ENCODE data around the gene PDE1A.

DNA sequence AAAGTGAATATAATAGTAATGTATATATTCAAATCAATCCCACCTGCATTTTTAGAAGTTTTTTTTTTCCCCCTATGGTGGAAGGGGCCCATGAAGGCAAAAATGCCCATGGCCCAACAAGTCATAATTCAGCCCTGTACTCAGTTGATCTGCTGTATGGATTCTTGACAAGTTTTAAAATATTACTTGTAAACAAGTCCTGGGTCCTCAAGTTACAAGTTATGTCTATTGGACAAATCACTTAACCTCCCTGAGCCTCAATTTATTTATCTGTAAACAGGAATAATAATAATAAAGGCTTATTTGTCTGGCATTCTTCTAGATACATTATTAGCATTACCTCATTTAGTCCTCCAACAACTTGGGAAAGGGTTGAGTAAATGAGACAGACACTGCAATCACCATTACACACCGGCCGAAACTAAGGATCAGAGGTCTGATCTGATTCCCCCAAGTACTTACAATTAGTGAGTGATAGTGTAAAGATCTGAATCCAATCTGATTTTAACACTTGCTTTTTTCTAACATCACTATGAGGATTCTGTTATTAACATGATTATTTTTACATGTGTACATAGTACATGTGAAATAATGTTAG lies 66.1 kb downstream of the PDE1A start:
- TF ChIP-seq, protein P1, sequence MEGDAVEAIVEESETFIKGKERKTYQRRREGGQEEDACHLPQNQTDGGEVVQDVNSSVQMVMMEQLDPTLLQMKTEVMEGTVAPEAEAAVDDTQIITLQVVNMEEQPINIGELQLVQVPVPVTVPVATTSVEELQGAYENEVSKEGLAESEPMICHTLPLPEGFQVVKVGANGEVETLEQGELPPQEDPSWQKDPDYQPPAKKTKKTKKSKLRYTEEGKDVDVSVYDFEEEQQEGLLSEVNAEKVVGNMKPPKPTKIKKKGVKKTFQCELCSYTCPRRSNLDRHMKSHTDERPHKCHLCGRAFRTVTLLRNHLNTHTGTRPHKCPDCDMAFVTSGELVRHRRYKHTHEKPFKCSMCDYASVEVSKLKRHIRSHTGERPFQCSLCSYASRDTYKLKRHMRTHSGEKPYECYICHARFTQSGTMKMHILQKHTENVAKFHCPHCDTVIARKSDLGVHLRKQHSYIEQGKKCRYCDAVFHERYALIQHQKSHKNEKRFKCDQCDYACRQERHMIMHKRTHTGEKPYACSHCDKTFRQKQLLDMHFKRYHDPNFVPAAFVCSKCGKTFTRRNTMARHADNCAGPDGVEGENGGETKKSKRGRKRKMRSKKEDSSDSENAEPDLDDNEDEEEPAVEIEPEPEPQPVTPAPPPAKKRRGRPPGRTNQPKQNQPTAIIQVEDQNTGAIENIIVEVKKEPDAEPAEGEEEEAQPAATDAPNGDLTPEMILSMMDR (IDR thresholded peaks at IDR 0.05; ENCODE audit: poor library complexity), result no peak
- TF ChIP-seq EZH2 (IDR thresholded peaks at IDR 0.05; ENCODE audit: borderline replicate concordance), result no peak
